Endothelial cell of umbilical vein (primary cell): ENCODE measurements around the gene MYO16. TPM values are rescaled to one million over a fixed set of nuclear protein-coding genes. Genes with fewer than 3 reads are reported as not detected.

ENCODE experiments used
- BruUV-seq: library from RNA; stranded (reverse); fragments of 400-500 nt; replicated peaks from 2 replicates; lab custom pipeline; 2021; lab: Mats Ljungman, UMichigan
- CTCF ChIA-PET: fragments of 300-600, 350-600 bp; sonication (Branson Sonifier 250); formaldehyde crosslinking; loops from one replicate; lab custom pipeline; 2021; ENCODE audit warnings: antibody characterized with exemption, inconsistent platforms; lab: Charles Lee
- POLR2A ChIA-PET: fragments of 300-600, 350-600 bp; sonication (Branson Sonifier 250); formaldehyde crosslinking; loops from one replicate; lab custom pipeline; 2021; ENCODE audit warnings: antibody characterized with exemption, inconsistent platforms; lab: Charles Lee
- DNase-seq: peaks from one replicate; pipeline ENCODE4 v3.0.0-alpha.2; 2011; ENCODE audit warnings: low read depth, low spot score
- FAIRE-seq: peaks from 2 replicates; lab custom pipeline; 2011; peaks lifted over from hg19 to GRCh38; lab: Jason Lieb, UNC
- H2AFZ ChIP-seq: 2 replicates; pipeline ENCODE4 v1.6.0; 2012; ENCODE audit warnings: low read depth, low read length, control low read depth, inconsistent platforms
- H3K27ac ChIP-seq: 2 replicates; pipeline ENCODE4 v1.5.1; 2011; ENCODE audit warnings: low read depth, mild to moderate bottlenecking, control low read depth, low read length, moderate library complexity; ENCODE audit not compliant: insufficient read depth
- H3K27me3 ChIP-seq, 2 experiments: 2 replicates each; pipeline versions ENCODE4 v1.6.0 to v1.6.1; 2011; ENCODE audit warnings: low read length in 2 of 2, mixed read lengths in 1 of 2; ENCODE audit not compliant: control insufficient read depth in 2 of 2, insufficient read depth in 2 of 2
- H3K36me3 ChIP-seq, 2 experiments: 2 replicates in 1 of 2; 3 replicates in 1 of 2; pipeline ENCODE4 v1.5.1; 2011; ENCODE audit warnings: low read length in 2 of 2, mild to moderate bottlenecking in 1 of 2, moderate library complexity in 1 of 2; ENCODE audit not compliant: control insufficient read depth in 2 of 2, insufficient read depth in 2 of 2; ENCODE audit errors: extremely low read depth in 1 of 2
- H3K4me1 ChIP-seq: 3 replicates; pipeline ENCODE4 v1.5.1; 2011; ENCODE audit warnings: mild to moderate bottlenecking, low read length; ENCODE audit not compliant: control insufficient read depth, insufficient read depth; ENCODE audit errors: extremely low read depth
- H3K4me2 ChIP-seq: 2 replicates; pipeline ENCODE4 v1.6.1; 2011; ENCODE audit warnings: low read length, control low read depth, mixed read lengths; ENCODE audit not compliant: insufficient read depth
- H3K4me3 ChIP-seq, 3 experiments: fragments of 200-600 bp in 1 of 3; sonication (generic), shearing (Covaris generic) in 1 of 3; replicated peaks in 1 of 3; 2 replicates each; pipeline ENCODE4 v1.5.1; 2011 to 2016; ENCODE audit warnings: control low read depth in 3 of 3, low read length in 3 of 3, mild to moderate bottlenecking in 2 of 3, inconsistent platforms in 1 of 3, low read depth in 1 of 3, moderate library complexity in 1 of 3; ENCODE audit not compliant: insufficient read depth in 1 of 3
- H3K79me2 ChIP-seq: 2 replicates; pipeline ENCODE4 v1.6.0; 2012; ENCODE audit warnings: low read length, inconsistent platforms; ENCODE audit not compliant: control insufficient read depth, insufficient read depth
- H3K9ac ChIP-seq: replicated peaks from 2 replicates; pipeline ENCODE3; 2011; ENCODE audit warnings: low read length, control low read depth; ENCODE audit not compliant: insufficient read depth; ENCODE audit errors: extremely low read depth
- H3K9me1 ChIP-seq: replicated peaks from 3 replicates; pipeline ENCODE4 v1.6.0; 2011; ENCODE audit warnings: mild to moderate bottlenecking, low read length; ENCODE audit not compliant: control insufficient read depth, insufficient read depth; ENCODE audit errors: extremely low read depth
- H3K9me3 ChIP-seq: replicated peaks from 2 replicates; pipeline ENCODE4 v1.5.1; 2012; ENCODE audit warnings: low read length, inconsistent platforms; ENCODE audit not compliant: control insufficient read depth, insufficient read depth
- H4K20me1 ChIP-seq: replicated peaks from 2 replicates; pipeline ENCODE3; 2011; ENCODE audit warnings: mild to moderate bottlenecking, low read length; ENCODE audit not compliant: control insufficient read depth, insufficient read depth; ENCODE audit errors: extremely low read depth
- EZH2 ChIP-seq: IDR thresholded peaks from 2 replicates; pipeline ENCODE4 v1.6.1; 2012; ENCODE audit warnings: borderline replicate concordance, low read depth, mild to moderate bottlenecking, moderate library complexity, low read length, inconsistent platforms; ENCODE audit not compliant: severe bottlenecking
- FOS ChIP-seq: IDR thresholded peaks from 2 replicates; pipeline ENCODE4 v1.6.1; 2011; ENCODE audit warnings: mild to moderate bottlenecking, low read length, moderate library complexity, borderline replicate concordance; ENCODE audit not compliant: insufficient read depth
- GATA2 ChIP-seq: IDR thresholded peaks from 2 replicates; pipeline ENCODE4 v1.7.0; 2011; ENCODE audit warnings: low read depth, mild to moderate bottlenecking, moderate library complexity, mixed read lengths, low read length; ENCODE audit not compliant: insufficient read length, insufficient read depth
- JUN ChIP-seq: IDR thresholded peaks from 2 replicates; pipeline ENCODE4 v1.6.1; 2011; ENCODE audit warnings: borderline replicate concordance, low read depth; ENCODE audit not compliant: insufficient read length, insufficient read depth
- MAX ChIP-seq: IDR thresholded peaks from 2 replicates; pipeline ENCODE4 v1.6.1; 2011; ENCODE audit not compliant: insufficient read depth, insufficient read length
- MYC ChIP-seq: IDR thresholded peaks from one replicate; pipeline ENCODE4 v1.6.1; 2011; ENCODE audit warnings: mild to moderate bottlenecking, low read depth, low read length
- POLR2A ChIP-seq: IDR thresholded peaks from 2 replicates; pipeline ENCODE4 v1.6.1; 2012; ENCODE audit warnings: low read depth, mild to moderate bottlenecking, control low read depth, low read length
- POLR2AphosphoS5 ChIP-seq: IDR thresholded peaks from 2 replicates; pipeline ENCODE4 v1.6.1; 2012; ENCODE audit warnings: low read depth, mild to moderate bottlenecking, control low read depth, low read length, moderate library complexity; ENCODE audit not compliant: insufficient read depth
- dilution Hi-C: fragments of 300-500 bp; cut with MboI; formaldehyde crosslinking; loops from one replicate; pipeline ENCODE4 v1.15.0; 2019; ENCODE audit warnings: low sequenced_read_pairs; ENCODE audit not compliant: extremely low pct_ligation_motif_present
- intact Hi-C: fragments of 100-400 bp; cut with micrococcal nuclease; formaldehyde crosslinking; loops from one replicate; pipeline ENCODE4 v1.10.0; 2022
- polyA plus RNA-seq, 4 experiments: library from polyadenylated mRNA; depleted of rRNA in 3 of 4; stranded (reverse) in 3 of 4; unstranded in 1 of 4; fragments of >200 nt; gene quantifications; 2 replicates each; pipeline versions ENCODE4 v1.2.1 to v1.2.3, GENCODE V29; 2011 to 2012; ENCODE audit warnings: missing spikeins in 1 of 4
- total RNA-seq: library from RNA; stranded (reverse); gene quantifications from 2 replicates; pipeline ENCODE4 v1.2.3, GENCODE V29; 2021
- TF ChIP-seq, protein P1 (sequence below), 2 donors: IDR thresholded peaks; 1 replicate in 1 of 2; 2 replicates in 1 of 2; pipeline ENCODE4 v1.5.1; 2011; ENCODE audit warnings: low read length in 2 of 2, mild to moderate bottlenecking in 2 of 2, moderate library complexity in 2 of 2, control low read depth in 1 of 2, inconsistent platforms in 1 of 2, low read depth in 1 of 2; ENCODE audit not compliant: insufficient read depth in 1 of 2; ENCODE audit errors: extremely low read depth in 1 of 2

Gene MYO16
- total and polyA plus RNA-seq, 2 donors (not counting 3 experiments of a cell fraction or from before 2014, with no cell fraction given) = 0.03 to 0.04 TPM

DNA sequence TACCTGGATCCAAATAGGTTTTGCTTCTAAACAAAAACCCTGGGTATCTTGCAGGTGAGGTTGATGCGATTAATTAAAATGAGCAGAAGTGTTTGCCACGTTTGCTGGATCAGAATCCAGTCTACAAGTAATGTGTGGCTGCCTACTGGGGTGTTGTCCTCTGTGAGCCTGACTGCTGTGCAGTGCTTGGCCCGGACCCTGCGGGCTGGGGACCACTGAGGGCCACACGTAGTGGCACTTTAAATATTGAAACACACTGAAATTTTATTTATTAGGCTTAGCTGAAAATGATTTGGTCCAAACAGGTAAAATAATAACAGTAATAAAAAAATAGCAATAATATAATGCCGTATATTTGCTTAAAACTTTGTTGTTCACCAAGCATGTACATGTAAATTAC, 338.0 kb downstream of the MYO16 start:
- no peak overlapping the region for H3K27ac ChIP-seq
- POLR2A ChIA-PET = no interaction called here

More for the DNA sequence above, 338.0 kb downstream of the MYO16 start:
- intact Hi-C loops (loop anchor here (10.0 kb wide), 1 partner anchor 697 kb away; no protein-coding TSS in a partner anchor), dilution Hi-C loops (no loop called here)
- CTCF ChIA-PET = no interaction called here
- no TSS peak for BruUV-seq
- H4K20me1 ChIP-seq = no peaks in the 10 kb centered on the region
- TF ChIP-seq FOS (no peak), POLR2A (no peak), MAX (no peak), JUN (no peak), EZH2 (no peak), MYC (no peak), POLR2AphosphoS5 (no peak), GATA2 (no peak)
- TF ChIP-seq, protein P1, sequence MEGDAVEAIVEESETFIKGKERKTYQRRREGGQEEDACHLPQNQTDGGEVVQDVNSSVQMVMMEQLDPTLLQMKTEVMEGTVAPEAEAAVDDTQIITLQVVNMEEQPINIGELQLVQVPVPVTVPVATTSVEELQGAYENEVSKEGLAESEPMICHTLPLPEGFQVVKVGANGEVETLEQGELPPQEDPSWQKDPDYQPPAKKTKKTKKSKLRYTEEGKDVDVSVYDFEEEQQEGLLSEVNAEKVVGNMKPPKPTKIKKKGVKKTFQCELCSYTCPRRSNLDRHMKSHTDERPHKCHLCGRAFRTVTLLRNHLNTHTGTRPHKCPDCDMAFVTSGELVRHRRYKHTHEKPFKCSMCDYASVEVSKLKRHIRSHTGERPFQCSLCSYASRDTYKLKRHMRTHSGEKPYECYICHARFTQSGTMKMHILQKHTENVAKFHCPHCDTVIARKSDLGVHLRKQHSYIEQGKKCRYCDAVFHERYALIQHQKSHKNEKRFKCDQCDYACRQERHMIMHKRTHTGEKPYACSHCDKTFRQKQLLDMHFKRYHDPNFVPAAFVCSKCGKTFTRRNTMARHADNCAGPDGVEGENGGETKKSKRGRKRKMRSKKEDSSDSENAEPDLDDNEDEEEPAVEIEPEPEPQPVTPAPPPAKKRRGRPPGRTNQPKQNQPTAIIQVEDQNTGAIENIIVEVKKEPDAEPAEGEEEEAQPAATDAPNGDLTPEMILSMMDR (IDR thresholded peaks at IDR 0.05; ENCODE audit: extremely low read depth in 1 of 2, insufficient read depth in 1 of 2, low read depth in 1 of 2, low read length in 2 of 2) = no peak
- H3K9me1 ChIP-seq = no peaks in the 10 kb centered on the region
- no peaks in the 10 kb centered on the region for H3K36me3 ChIP-seq
- no peak overlapping the region for H2AFZ ChIP-seq
- no peaks in the 10 kb centered on the region for H3K4me1 ChIP-seq
- no peak overlapping the region for H3K4me2 ChIP-seq
- H3K4me3 ChIP-seq = no peak overlapping the region
- no peak for FAIRE-seq
- no peaks in the 10 kb centered on the region for H3K79me2 ChIP-seq
- peaks cover 0 to 3% of the 10 kb centered on the region in 2 experiments for H3K27me3 ChIP-seq
- H3K9ac ChIP-seq = no peak overlapping the region
- H3K9me3 ChIP-seq = no peaks in the 10 kb centered on the region
- DNase-seq = no peak
